Measurements from ENCODE around the gene SLC12A7.
"Not testable (repeated sequence)": the region's sequence is repeated elsewhere in the genome, so short reads cannot be mapped to it uniquely, and the experiment has no call there.

SLC12A7 gene

GRCh38 chr5:1075555-1075881, 36.3 kb downstream of the SLC12A7 start:
- no peak for DNase-seq

GRCh38 chr5:1074816-1075554, 36.9 kb downstream of the SLC12A7 start:
- DNase-seq, result no peak

GRCh38 chr5:1074226-1074625, 37.6 kb downstream of the SLC12A7 start:
- no peak for DNase-seq

- no peak for DNase-seq
Measured at GRCh38 chr5:1073239-1074102, 38.4 kb downstream of the SLC12A7 start.

- DNase-seq, result no peak
Measured at GRCh38 chr5:1069720-1070088, 42.2 kb downstream of the SLC12A7 start.

- no peak for DNase-seq
Measured at GRCh38 chr5:1068895-1069719, 42.8 kb downstream of the SLC12A7 start.

- no peak for DNase-seq
Measured at GRCh38 chr5:1068204-1068894, 43.5 kb downstream of the SLC12A7 start.

GRCh38 chr5:1067141-1068121, 44.4 kb downstream of the SLC12A7 start:
- DNase-seq, result no peak

- no peak for DNase-seq
Measured at GRCh38 chr5:1066676-1067075, 45.2 kb downstream of the SLC12A7 start.

- DNase-seq, result no peak
Measured at GRCh38 chr5:1065891-1066650, 45.8 kb downstream of the SLC12A7 start.

- DNase-seq, result no peak
Measured at GRCh38 chr5:1065143-1065750, 46.6 kb downstream of the SLC12A7 start.

- no peak for DNase-seq
Measured at GRCh38 chr5:1064383-1065142, 47.3 kb downstream of the SLC12A7 start.

- DNase-seq, result no peak
Measured at GRCh38 chr5:1063661-1064382, 48.0 kb downstream of the SLC12A7 start.

GRCh38 chr5:1062761-1063568, 48.9 kb downstream of the SLC12A7 start:
- no peak for DNase-seq

GRCh38 chr5:1061916-1062315, 49.9 kb downstream of the SLC12A7 start:
- DNase-seq, result no peak

GRCh38 chr5:1061292-1061691, 50.6 kb downstream of the SLC12A7 start:
- DNase-seq, result not testable (repeated sequence)

- DNase-seq, result no peak
Measured at GRCh38 chr5:1060535-1060981, 51.3 kb downstream of the SLC12A7 start.

- DNase-seq, result no peak
Measured at GRCh38 chr5:1059884-1060263, 52.0 kb downstream of the SLC12A7 start.
